Ectodermal cell (in vitro differentiated cells): ENCODE measurements around the gene LYST.

Experiments used
- H3K27ac ChIP-seq: 2 replicates; pipeline ENCODE4 v1.7.0; 2013; ENCODE audit warnings: mild to moderate bottlenecking, low read depth, low read length; ENCODE audit not compliant: insufficient read depth, poor library complexity, severe bottlenecking
- H3K27me3 ChIP-seq: 2 replicates; pipeline ENCODE4 v1.7.0; 2013; ENCODE audit warnings: mild to moderate bottlenecking, low read length; ENCODE audit not compliant: insufficient read depth, control insufficient read depth, poor library complexity, severe bottlenecking
- H3K36me3 ChIP-seq: one replicate; pipeline ENCODE4 v1.7.0; 2013; ENCODE audit warnings: low read length; ENCODE audit not compliant: control insufficient read depth, insufficient read depth
- H3K4me1 ChIP-seq: one replicate; pipeline ENCODE4 v1.7.0; 2013; ENCODE audit warnings: low read length; ENCODE audit not compliant: control insufficient read depth, insufficient read depth
- H3K4me3 ChIP-seq: 2 replicates; pipeline ENCODE4 v1.7.0; 2013; ENCODE audit warnings: low read depth, low read length, control low read depth; ENCODE audit not compliant: insufficient read depth
- H3K9me3 ChIP-seq: 2 replicates; pipeline ENCODE4 v1.7.0; 2013; ENCODE audit warnings: mild to moderate bottlenecking, low read length, moderate library complexity; ENCODE audit not compliant: control insufficient read depth
- WGBS, 2 experiments: methylation state at CpG; one replicate each; pipeline ENCODE4 v1.1.7; 2013; ENCODE audit warnings: missing lambda C conversion rate in 2 of 2; 5-methylcytosine and 5-hydroxymethylcytosine counted together

The LYST gene

DNA sequence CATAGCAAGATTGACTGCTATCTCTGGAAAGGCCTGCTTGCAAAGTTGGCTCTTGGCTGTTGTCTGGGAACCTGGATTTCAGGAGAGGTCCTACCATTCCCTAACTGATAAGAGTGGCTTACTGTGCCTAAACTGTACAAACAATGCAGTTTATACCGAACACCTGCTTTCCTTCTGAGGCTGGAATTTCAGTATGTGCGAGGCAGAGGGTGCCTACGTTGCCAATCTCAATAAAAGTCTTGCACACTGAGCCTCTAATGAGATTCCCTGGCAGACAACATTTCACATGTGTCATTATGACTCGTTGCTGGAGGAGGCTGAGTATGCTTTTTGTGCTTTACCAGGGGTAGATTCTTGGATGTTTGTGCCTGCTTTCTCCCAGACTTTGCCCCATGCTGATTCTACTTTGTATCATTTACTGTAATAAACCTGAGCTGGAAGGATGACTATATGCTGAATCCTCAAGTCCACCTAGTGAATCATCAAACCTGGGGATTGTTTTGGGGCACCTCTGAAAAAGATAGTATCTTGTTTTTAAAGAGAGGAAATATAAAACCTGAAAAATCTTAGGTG, 158.2 kb downstream of the LYST start:
- no peak overlapping the region for H3K27ac ChIP-seq

DNA sequence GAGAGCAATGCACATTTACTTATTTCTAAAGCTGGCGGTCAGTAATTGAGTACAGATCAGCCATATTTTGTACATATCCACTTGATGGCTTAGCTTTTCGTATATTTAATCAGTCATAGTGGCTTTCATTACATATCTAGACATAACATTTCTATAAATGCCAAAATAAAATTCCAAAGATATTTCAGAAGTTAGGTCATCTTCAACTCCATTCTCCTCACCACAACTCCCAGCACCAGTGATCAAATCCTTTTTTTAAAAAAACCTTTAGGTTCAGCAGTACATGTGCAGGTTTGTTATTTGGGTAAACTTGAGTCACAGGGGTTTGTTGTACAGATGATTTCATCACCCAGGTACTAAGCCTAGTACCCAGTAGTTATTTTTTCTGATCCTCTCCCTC, 163.2 kb downstream of the LYST start:
- Histone ChIP-seq H3K4me3 (no peak overlapping the region), H3K4me1 (peaks cover 3% of the 10 kb centered on the region), H3K36me3 (no peaks in the 10 kb centered on the region), H3K9me3 (no peaks in the 10 kb centered on the region), H3K27me3 (no peaks in the 10 kb centered on the region), H3K27ac (no peak overlapping the region)
- WGBS, 2 experiments: 92 to 95% methylated on average over 2 of the region's 2 CpGs

More for the DNA sequence above, 158.2 kb downstream of the LYST start:
- Histone ChIP-seq H3K27me3 (no peaks in the 10 kb centered on the region), H3K9me3 (no peaks in the 10 kb centered on the region), H3K36me3 (no peaks in the 10 kb centered on the region), H3K4me1 (no peaks in the 10 kb centered on the region), H3K4me3 (no peak overlapping the region)
- 86 to 90% methylated on average over 4 of the region's 4 CpGs for WGBS, 2 experiments

DNA sequence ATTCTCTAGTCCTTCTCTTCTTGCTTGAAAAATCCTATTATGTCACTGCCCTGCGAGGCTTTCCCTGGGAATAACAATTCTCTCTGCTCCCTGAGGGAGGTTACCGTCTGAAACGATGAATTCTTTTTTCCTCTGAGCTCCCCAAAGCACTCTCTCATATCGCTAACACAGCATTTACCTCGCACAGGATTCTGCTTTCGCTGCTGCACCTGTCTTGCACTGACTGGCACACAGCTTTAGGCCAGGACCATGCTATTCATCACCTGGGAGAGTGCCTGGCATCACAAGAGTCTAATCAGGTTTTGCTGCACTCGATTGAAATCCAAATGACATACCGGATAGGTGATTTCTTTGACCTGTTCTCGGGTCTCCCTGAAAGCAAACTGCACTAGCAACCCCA, 164.3 kb downstream of the LYST start:
- Histone ChIP-seq H3K27me3 (no peaks in the 10 kb centered on the region), H3K4me1 (peaks cover 3% of the 10 kb centered on the region), H3K4me3 (no peak overlapping the region), H3K27ac (no peak overlapping the region), H3K9me3 (no peaks in the 10 kb centered on the region), H3K36me3 (no peaks in the 10 kb centered on the region)
- WGBS, 2 experiments: 85 to 86% methylated on average over 9 of the region's 9 CpGs

DNA sequence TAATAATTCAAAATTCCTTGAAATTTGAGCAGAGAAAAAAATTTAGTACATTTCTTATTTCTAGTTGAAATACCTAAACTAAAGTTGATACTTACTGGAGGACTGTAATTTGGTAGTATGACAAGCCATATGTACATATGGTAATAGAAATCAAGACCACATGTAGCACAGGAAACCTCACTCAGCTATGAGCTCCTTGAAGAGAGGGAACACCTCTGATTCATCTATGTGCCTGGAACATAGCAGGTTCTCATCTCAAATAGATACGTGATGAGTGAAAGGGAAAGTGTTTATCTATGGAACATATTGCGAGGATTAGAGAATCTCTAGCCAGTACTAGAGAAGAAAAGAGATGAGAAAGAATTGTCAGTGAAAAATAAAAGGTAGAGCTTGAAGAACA, 169.2 kb downstream of the LYST start:
- Histone ChIP-seq H3K9me3 (no peaks in the 10 kb centered on the region), H3K4me1 (peaks cover 2% of the 10 kb centered on the region), H3K4me3 (no peak overlapping the region), H3K27ac (no peak overlapping the region), H3K36me3 (no peaks in the 10 kb centered on the region), H3K27me3 (no peaks in the 10 kb centered on the region)
- 92 to 95% methylated on average over 2 of the region's 2 CpGs for WGBS, 2 experiments

DNA sequence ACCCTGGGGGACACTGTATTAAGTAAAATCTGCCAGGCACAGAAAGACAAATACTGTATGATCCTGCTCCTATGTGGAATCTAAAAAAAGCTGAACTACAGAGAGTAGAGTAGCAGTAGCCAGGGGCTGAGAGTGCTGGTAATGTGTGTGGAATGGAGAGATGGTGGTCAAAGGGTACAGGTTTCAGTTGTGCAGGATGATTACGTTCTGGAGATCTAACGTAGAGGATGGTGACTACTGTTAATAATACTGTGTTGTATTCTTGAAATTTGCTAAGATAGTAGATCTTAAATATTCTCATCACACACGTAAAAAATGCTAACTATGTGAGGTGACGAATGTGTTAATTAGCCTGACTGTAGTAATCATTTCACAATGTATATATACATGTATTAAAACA, 177.3 kb downstream of the LYST start:
- Histone ChIP-seq H3K36me3 (no peaks in the 10 kb centered on the region), H3K4me3 (no peak overlapping the region), H3K27ac (no peak overlapping the region), H3K27me3 (no peaks in the 10 kb centered on the region), H3K9me3 (no peaks in the 10 kb centered on the region), H3K4me1 (no peaks in the 10 kb centered on the region)
- WGBS, 2 experiments: 91 to 98% methylated on average over 2 of the region's 4 CpGs

DNA sequence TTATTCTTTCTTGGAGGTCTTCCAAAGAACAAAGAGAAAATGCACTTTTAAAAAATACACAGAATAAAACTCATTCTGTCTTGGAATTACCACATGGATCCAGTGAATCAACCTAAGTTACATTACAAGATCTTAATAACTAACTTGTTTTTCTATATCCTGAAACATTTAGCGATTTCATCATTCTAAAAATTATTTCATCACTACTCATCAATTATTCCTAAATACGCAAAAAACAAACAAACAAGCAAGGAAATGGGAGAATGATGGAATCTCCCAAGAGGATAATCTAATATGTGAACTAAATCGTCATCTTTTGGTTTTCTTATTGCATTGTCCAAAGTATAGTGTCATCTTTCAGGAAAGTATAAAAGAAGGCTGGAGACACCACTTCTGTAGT, 178.6 kb downstream of the LYST start:
- no peaks in the 10 kb centered on the region for H3K4me1 ChIP-seq
- H3K4me3 ChIP-seq: no peak overlapping the region
- H3K27ac ChIP-seq: no peak overlapping the region
- no peaks in the 10 kb centered on the region for H3K27me3 ChIP-seq
- H3K36me3 ChIP-seq: no peaks in the 10 kb centered on the region
- 90 to 100% methylated on average over 2 to 3 of the region's 3 CpGs for WGBS, 2 experiments
- H3K9me3 ChIP-seq: no peaks in the 10 kb centered on the region

DNA sequence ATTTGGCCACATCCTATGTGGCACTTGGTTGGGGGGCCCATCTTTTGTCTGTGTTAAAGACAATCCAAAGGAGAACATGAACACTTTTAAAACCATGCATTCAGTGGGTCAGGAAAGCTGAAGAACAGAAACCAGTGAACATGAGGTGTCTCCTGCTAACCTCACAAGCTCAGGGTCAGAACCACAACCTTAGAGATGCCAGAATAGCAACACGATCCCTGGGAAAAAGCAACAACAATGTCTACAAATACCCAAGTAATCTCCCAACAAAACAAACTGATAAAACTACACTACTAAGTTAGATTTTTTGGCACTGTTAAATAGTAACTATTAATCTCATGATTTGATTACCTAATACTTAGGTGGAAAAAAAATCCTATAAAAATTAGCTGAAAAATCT, 183.1 kb downstream of the LYST start:
- H3K4me1 ChIP-seq: no peaks in the 10 kb centered on the region
- H3K36me3 ChIP-seq: no peaks in the 10 kb centered on the region
- no peak overlapping the region for H3K27ac ChIP-seq
- H3K27me3 ChIP-seq: no peaks in the 10 kb centered on the region
- H3K9me3 ChIP-seq: no peaks in the 10 kb centered on the region
- no peak overlapping the region for H3K4me3 ChIP-seq
- WGBS, 2 experiments: 56 to 79% methylated on average over 1 of the region's 1 CpG

DNA sequence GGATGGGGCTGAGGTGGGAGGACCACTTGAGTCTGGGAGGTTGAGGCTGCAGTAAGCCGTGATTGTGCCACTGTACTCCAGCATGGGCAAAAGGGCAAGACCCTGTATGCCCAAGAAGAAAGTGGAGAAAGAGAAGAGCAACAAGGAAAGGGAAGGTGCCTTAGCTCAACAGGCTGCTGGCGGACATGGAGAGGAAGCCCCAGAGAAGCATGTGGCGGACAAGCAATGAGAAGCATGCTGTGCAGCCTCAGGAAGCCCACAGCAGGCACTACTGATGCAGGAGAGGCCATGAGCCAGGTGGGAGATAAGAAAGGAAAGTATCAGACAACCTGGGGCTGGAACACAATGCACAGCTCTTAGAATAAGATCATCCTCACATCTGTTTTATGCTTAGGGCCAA, 184.5 kb downstream of the LYST start:
- Histone ChIP-seq H3K4me1 (no peaks in the 10 kb centered on the region), H3K9me3 (no peaks in the 10 kb centered on the region), H3K27ac (no peak overlapping the region), H3K36me3 (no peaks in the 10 kb centered on the region), H3K27me3 (no peaks in the 10 kb centered on the region), H3K4me3 (no peak overlapping the region)
- 82 to 86% methylated on average over 3 of the region's 3 CpGs for whole genome bisulfite sequencing, 2 experiments

DNA sequence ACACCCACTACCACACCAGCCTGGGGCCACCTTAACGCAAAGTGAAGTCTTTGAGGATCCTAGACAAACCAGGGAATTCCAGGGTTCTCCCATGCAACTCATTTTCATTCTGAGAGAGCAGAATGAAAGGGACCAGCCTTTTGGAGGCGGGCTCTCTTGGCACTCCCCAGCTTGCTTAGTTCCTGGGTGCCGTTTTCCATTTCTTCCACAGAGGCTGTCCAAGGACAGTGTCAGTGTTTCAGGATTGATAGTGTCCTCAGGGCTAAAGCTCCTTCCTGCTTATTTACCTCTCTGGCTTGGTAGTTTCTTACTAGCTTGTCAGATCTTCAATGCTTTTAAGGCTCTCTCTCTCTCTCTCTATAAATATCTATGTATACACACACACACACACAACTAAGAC, 187.1 kb downstream of the LYST start:
- no peak overlapping the region for H3K27ac ChIP-seq
- H3K4me1 ChIP-seq: no peaks in the 10 kb centered on the region
- no peaks in the 10 kb centered on the region for H3K27me3 ChIP-seq
- peaks cover 5% of the 10 kb centered on the region for H3K36me3 ChIP-seq
- WGBS, 2 experiments: 79 to 87% methylated on average over 3 of the region's 3 CpGs
- no peak overlapping the region for H3K4me3 ChIP-seq
- H3K9me3 ChIP-seq: no peaks in the 10 kb centered on the region

DNA sequence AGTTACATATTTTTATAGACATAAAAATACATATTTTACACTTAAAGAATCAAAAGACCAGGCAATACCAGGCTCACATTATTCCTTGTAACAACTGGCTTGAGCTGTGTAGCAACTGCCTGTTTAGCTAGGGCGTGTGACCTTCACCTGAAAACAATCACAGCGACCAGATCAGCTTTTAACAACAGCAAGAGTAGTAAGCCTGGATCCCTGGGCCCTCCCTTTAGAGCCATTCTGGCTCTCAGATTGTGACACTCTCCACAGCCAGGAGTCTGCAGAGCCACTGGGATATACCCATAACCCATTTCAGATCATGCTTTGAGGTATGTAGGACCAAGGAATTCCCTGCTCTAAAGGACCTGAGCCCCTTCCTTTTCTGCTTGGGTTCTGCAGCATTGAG, 187.7 kb downstream of the LYST start:
- WGBS, 2 experiments: 86 to 88% methylated on average over 2 of the region's 2 CpGs
- Histone ChIP-seq H3K27ac (no peak overlapping the region), H3K36me3 (peaks cover 5% of the 10 kb centered on the region), H3K9me3 (no peaks in the 10 kb centered on the region), H3K27me3 (no peaks in the 10 kb centered on the region), H3K4me3 (no peak overlapping the region), H3K4me1 (no peaks in the 10 kb centered on the region)
